Measurements from ENCODE around the gene HNRNPDL.
"Not testable (repeated sequence)": the region's sequence is repeated elsewhere in the genome, so short reads cannot be mapped to it uniquely, and the experiment has no call there.

HNRNPDL gene

GRCh38 chr4:82432596-82432995 lies 2.3 kb upstream of the HNRNPDL start:
- peak; percentile 5 for DNase-seq (ENCODE audit: low spot score)

GRCh38 chr4:82431831-82432230 lies 1.6 kb upstream of the HNRNPDL start:
- no peak for DNase-seq (ENCODE audit: low spot score)

GRCh38 chr4:82430964-82431745 lies 893 bp upstream of the HNRNPDL start:
- peak; percentile 20 for DNase-seq (ENCODE audit: low spot score)

- no peak for DNase-seq (ENCODE audit: low spot score)
Measured at GRCh38 chr4:82429728-82430192, 502 bp downstream of the HNRNPDL start.

- peak; percentile 95 for DNase-seq (ENCODE audit: low spot score)
Measured at GRCh38 chr4:82428969-82429727, 1.1 kb downstream of the HNRNPDL start.

- no peak for DNase-seq (ENCODE audit: low spot score)
Measured at GRCh38 chr4:82428526-82428968, 1.7 kb downstream of the HNRNPDL start.

- DNase-seq (ENCODE audit: low spot score): no peak
Measured at GRCh38 chr4:82425478-82425877, 4.8 kb downstream of the HNRNPDL start.

GRCh38 chr4:82423245-82424054 lies 6.8 kb downstream of the HNRNPDL start:
- DNase-seq (ENCODE audit: low spot score): peak; percentile 91

GRCh38 chr4:82422616-82423015 lies 7.6 kb downstream of the HNRNPDL start:
- DNase-seq (ENCODE audit: low spot score): peak; percentile 4

- peak; percentile 8 for DNase-seq (ENCODE audit: low spot score)
Measured at GRCh38 chr4:82421796-82422560, 8.3 kb downstream of the HNRNPDL start.

GRCh38 chr4:82419451-82419850 lies 10.8 kb downstream of the HNRNPDL start:
- no peak for DNase-seq (ENCODE audit: low spot score)

GRCh38 chr4:82415922-82416365 lies 14.3 kb downstream of the HNRNPDL start:
- no peak for DNase-seq (ENCODE audit: low spot score)

- not testable (repeated sequence) for DNase-seq (ENCODE audit: low spot score)
Measured at GRCh38 chr4:82415061-82415460, 15.2 kb downstream of the HNRNPDL start.

- DNase-seq (ENCODE audit: low spot score): no peak
Measured at GRCh38 chr4:82403725-82404124, 26.5 kb downstream of the HNRNPDL start.

- DNase-seq (ENCODE audit: low spot score): no peak
Measured at GRCh38 chr4:82402196-82402775, 28.0 kb downstream of the HNRNPDL start.

- no peak for DNase-seq (ENCODE audit: low spot score)
Measured at GRCh38 chr4:82401600-82401999, 28.7 kb downstream of the HNRNPDL start.

- no peak for DNase-seq (ENCODE audit: low spot score)
Measured at GRCh38 chr4:82398263-82398662, 32.0 kb downstream of the HNRNPDL start.

GRCh38 chr4:82397527-82397926 lies 32.7 kb downstream of the HNRNPDL start:
- DNase-seq (ENCODE audit: low spot score): no peak

- DNase-seq (ENCODE audit: low spot score): peak; percentile 98
Measured at GRCh38 chr4:82394896-82395295, 35.4 kb downstream of the HNRNPDL start.

- not testable (repeated sequence) for DNase-seq (ENCODE audit: low spot score)
Measured at GRCh38 chr4:82390061-82390460, 40.2 kb downstream of the HNRNPDL start.

- no peak for DNase-seq (ENCODE audit: low spot score)
Measured at GRCh38 chr4:82388405-82388804, 41.9 kb downstream of the HNRNPDL start.

Measured in kidney tubule cell (primary cell).